ENCODE data around the gene KIAA1586.
"Not testable (repeated sequence)": the region's sequence is repeated elsewhere in the genome, so short reads cannot be mapped to it uniquely, and the experiment has no call there.

The KIAA1586 gene, protein sequence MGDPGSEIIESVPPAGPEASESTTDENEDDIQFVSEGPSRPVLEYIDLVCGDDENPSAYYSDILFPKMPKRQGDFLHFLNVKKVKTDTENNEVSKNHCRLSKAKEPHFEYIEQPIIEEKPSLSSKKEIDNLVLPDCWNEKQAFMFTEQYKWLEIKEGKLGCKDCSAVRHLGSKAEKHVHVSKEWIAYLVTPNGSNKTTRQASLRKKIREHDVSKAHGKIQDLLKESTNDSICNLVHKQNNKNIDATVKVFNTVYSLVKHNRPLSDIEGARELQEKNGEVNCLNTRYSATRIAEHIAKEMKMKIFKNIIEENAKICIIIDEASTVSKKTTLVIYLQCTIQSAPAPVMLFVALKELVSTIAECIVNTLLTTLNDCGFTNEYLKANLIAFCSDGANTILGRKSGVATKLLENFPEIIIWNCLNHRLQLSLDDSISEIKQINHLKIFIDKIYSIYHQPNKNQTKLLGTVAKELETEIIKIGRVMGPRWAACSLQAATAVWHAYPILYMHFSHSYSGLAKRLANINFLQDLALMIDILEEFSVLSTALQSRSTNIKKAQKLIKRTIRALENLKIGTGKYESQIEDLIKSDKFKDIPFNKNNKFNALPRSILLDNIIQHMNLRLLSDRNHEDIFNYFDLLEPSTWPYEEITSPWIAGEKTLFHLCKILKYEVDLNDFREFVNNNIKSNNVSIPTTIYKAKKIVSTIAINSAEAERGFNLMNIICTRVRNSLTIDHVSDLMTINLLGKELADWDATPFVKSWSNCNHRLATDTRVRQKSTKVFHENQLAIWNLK

DNA sequence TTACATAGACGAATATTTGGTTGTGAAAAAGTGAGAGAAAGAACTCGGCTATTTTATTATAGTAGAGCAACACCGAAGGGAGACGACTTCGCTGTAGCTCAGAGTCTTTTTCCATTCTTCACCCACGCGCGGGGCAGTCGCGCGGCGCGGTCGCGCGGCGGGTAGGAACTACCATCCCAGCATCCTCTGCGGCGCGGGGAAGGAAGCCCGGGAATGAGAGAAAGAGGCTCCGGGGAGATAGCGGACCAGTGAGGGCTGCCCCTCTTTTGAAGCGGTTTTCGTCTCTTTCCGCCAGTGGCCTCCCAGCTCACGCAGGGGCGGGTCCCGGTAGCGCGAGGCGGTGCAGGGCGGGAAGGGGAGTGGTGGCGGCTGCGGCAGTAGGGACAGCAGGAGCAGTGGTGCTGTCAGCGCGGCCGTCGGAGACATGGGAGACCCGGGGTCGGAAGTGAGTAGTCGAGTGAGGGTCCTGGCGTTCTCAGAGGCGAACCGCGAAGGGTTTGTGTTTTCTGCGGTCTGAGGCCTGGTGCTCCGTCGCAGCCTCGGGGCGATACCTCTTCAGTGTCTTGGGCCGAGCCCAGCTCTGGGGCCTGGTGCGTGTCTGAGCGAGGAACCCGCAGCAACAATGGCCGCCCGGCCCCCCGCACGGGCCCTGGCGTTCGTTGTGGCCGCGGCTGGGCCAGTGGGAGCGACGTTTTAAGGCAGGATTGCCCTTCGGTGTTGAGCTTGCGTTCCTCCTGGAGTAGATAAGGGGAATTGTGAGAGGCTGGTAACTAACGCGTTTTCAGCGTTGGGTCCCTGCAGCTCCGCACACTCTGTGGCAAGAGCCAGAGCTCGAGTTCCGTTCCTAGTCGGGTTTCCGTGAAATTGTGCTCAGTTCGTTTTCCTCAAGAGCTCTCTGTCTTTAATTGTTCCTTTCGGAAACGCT is at the start of gene KIAA1586:
Gene KIAA1586 (plus strand): TSS at position 362 of the 925 bp plus-strand sequence. CDS start 63 bp downstream, at position 425.
- peak; percentile 49 to 50 for DNase-seq (ENCODE audit: low read depth in 2 of 2)

DNA sequence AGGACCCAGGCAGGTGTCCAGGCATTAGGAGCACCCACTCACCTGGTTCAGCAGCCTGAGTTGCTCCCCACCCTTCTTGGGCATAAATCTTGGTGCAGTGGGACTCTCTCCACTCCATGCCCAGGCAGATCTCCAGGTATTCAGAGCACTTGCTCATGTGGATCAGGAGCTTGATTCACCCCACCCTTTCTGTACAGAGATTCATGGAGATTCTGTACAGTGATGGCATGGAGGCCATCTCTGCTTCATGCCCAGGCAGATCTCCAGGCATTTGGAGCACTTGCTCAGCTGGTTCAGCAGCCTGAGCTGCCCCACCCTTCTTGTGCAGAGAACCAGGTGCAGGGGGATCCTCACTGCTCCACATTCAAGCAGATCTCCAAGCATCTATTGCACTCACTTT is 47.4 kb upstream of the KIAA1586 start:
- no peak for DNase-seq (ENCODE audit: low read depth in 2 of 2)

DNA sequence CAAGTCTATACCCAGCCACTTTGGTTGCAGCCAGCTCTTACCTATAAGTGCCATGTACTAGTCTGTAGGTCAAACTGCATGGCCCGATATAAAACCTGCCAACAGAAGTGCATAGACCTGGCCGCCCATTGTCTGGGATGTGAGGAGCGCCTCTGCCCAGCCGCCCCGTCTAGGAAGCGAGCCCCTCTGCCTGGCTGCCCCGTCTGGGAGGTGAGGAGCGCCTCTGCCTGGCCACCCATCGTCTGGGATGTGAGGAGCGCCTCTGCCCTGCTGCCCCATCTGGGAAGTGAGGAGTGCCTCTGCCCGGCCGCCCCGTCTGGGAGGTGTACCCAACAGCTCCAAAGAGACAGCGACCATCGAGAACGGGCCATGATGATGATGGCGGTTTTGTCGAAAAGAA is 46.7 kb upstream of the KIAA1586 start:
- DNase-seq (ENCODE audit: low read depth in 2 of 2): not testable (repeated sequence)

DNA sequence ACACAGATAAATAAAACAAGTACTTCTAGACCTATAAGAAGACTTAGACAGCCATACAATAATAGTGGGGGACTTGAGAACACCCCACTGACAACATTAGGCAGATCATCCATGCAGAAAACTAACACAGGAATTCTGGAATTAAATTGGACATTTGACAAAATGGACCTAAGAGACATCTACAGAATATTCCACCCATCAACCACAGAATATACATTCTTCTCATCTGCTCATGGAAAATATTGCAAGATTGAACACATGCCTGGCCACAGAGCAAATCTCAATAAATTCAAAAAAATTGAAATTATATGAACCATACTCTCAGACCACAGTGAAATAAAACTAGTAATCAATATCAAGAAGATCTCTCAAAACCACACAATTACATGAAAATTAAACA is 44.3 kb upstream of the KIAA1586 start:
- DNase-seq (ENCODE audit: low read depth in 2 of 2): no peak

DNA sequence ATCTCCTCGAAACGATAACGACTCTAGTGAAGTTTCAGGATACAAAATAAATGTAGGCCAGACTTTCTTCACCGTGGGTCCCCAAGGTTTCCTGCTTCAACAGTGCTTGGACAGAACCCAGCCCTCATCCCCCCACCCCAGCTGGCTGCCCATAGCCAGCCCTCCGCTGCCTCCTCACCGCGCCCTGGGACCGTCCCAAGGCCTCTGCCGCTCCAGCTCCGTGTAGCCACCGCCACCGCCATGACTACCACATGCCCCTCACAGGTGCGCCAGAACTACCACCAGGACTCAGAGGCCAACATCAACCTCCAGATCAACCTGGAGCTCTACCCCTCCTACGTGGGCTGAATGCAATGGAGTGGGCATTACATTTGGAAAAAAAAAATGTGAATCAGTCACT is 42.2 kb upstream of the KIAA1586 start:
- no peak for DNase-seq (ENCODE audit: low read depth in 2 of 2)

DNA sequence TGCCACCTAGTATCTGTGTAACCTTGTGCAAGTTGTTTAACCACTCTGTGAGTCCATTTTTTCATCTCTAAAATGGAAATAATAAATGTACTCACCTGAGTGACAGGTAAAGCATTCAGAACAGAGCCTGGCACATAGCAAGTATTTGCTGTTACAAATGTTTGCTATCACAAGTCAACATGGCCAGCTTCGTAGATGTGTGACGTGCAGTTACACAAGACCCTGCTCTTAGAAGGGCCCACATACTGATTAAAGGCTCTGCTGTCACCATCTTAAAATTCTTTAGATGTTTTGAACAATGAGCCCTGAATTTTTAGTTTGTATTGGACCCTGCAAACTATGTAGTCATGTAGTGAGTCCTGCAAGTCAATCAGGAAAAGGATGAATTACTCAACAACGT is 40.4 kb upstream of the KIAA1586 start:
- no peak for DNase-seq (ENCODE audit: low read depth in 2 of 2)

DNA sequence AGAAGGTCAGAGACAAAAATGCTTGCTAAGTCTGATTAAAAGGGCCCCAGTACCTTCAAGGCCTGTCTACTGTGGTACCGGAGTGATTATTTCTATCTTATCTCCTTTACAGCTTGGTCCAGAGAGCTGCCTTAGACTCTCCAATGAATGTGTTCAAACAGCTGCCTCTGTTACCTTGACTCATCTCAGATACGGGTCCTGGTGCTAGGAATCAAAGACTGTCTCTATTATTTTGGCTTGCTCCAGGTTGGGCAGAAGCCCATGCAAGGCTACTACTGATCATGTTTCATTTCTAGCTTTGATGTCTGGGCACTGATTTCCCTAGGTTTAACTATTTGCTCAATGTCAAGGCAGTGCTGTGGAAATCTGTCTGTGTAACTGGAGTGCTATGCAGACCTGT is 38.4 kb upstream of the KIAA1586 start:
- DNase-seq (ENCODE audit: low read depth in 2 of 2): not testable (repeated sequence)

DNA sequence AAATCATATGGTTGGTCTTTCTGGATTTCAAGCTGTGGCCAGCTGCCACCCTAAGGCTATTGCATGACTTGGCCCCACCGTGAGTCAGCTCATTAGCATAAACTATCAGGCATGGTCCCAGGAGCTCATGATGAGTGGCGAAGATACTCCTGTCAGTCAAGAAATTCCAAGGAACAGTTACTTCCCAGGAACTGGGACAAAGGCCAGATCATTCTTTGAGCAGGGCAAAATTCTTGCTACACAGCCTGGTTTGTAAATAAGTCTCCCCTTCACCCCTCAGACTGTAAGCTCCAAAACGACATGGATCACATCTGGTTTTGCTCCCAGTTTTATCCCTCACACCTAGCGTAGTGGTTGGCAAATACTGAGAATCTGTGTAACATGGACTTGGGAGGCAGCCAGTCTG is 33.0 kb upstream of the KIAA1586 start:
- DNase-seq (ENCODE audit: low read depth in 2 of 2): no peak

DNA sequence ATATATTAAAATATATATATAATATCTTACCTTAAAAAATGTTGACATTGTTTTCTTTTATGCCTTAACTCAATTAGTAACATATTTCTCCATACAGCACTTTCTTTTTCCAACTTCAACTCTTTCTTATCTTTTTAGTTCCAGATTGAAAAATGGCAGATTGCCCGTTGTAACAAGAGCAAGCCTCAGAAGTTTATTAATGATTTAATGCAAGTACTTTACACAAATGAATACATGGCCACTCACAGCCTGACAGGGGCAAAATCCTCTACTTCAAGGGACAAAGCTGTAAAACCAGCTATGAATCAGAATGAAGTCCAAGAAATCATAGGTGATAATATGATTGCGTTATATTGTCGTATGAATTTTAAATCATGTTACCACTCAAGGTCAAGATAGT is 29.4 kb upstream of the KIAA1586 start:
- DNase-seq (ENCODE audit: low read depth in 2 of 2): no peak

DNA sequence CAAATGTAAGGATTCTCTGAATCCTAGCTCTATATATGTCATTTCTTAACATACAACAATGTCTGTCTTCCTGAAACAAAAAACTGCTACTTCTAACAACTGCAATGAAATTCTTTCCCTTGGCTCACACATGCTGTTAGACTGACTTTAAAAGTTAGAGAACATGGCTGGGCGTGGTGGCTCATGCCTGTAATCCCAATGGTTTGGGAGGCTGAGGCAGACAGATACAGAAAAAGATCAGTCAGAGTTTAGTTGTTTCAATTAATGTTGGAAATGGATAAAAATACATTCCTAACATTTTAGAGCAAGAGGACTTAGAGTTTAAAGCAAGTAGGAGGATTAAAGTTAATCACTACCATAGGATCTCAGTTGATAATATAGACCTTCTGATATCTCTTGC is 28.7 kb upstream of the KIAA1586 start:
- no peak for DNase-seq (ENCODE audit: low read depth in 2 of 2)

DNA sequence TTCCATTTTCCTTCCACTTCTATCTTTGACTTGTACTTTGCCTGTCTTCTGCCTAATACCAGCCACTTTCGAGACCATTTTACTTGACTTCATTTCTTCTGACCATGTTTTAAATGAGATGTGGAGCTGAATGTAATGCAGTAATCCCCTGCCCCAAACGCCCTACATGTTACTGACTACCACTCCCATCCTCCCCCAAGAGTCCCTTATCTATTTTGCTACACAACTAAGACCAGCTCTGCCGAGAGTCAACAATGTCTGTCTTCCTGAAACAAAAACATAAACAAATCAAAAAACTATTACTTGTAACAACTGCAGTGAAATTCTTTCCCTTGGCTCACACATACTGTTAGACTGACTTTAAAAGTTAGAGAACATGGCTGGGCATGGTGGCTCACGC is 27.1 kb upstream of the KIAA1586 start:
- no peak for DNase-seq (ENCODE audit: low read depth in 2 of 2)

DNA sequence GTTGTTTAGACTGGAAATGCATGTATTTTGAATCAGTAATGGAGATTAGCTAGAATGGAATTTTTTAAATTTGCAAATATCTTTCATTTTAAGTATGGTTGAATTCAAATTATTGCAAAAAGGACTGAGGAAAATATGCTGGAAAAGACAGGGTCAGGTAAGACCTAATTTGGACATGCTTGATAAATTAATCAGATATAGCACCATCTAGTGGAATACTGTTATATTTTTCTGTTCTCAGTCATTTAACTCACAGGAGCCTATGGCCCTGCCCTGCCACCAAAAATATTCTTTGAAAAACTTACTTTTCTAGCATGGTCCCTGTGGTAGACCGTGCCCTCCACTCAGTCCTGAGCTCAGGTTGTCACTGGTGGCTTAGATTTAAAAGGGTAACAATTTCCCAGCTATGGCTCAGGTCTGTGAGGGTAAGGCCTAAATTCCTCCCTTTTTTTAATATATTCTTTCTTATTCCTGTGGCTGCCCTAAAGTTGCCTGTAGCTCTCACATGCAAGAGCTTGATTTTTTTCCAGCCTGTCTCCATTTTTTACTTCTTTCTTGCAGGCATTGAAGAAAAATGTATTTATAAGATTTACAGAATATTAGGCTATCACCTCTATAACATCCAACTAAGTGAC is 25.3 kb upstream of the KIAA1586 start:
- no peak for DNase-seq (ENCODE audit: low read depth in 2 of 2)

DNA sequence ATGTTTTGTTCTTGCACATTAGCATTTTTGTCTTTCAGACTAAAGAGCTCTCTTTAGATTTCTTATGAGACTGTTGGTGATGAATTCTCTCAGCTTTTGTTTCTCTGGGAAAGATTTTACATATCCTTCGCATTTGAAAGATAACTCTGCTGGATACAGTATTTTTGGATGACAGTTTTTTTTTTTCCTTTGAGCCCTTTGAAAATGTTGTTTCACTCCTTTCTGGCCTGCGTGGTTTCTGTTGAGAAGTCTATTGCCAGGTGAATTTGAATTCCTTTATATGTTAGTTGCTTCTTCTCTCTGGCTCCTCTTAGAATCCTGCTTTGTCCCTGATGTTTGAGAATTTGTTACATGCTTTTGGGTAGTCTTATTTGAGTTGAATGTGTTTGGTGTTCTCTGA is 22.2 kb upstream of the KIAA1586 start:
- no peak for DNase-seq (ENCODE audit: low read depth in 2 of 2)

DNA sequence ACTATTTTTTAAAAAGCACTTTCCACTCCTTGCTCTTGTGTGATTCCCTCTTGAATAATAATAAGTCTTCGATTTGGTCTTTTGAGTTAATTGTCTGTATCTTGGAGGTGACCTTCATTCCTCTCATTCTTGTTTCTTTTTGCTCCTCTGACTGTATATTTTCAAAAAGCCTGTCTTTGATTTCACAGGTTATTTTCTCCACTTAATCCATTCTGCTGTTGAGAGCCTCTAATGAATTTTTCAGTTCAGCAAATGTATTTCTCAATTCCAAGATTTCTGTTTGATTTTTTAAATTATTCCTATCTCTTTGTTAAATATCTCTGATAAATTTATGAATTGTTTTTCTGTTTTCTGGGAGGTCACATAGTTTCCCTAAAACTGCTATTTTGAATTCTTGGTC is 21.7 kb upstream of the KIAA1586 start:
- DNase-seq (ENCODE audit: low read depth in 2 of 2): no peak

DNA sequence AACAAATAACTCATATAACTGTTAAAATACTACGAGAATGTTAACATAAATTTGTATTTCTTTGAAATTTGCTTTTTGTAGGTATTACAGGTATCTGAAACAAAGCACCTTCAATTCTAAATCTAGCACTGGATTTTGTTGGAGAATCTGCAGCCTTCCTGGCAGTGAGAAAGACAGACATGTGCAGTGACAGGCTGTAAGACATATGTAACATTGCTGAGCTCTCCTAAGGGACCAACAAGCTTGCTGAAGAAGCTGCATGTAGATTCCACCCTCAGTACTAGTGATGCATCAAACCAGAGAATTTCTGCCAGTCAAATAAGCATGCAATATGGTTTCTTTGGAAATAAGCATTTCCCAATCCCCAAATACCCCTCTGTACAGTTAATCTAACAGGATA is 20.5 kb upstream of the KIAA1586 start:
- DNase-seq (ENCODE audit: low read depth in 2 of 2): no peak

DNA sequence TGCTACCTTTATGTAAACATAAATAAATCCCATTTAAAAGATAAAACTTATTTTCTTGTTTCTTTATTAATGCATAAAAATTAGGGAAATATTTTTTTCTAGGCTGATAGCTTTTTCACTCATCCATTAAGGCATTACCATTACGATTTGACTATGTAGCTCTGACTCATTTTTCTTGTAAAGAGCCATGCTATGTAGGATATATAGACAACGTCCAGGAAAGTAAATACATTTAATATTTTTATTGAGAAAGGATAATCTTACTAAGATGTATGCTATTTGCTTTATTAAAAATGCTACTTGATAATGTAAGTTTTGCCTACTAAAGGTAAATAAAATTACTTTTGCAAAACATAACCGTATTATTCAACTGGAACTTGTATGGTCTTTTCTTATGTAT is 19.2 kb upstream of the KIAA1586 start:
- DNase-seq (ENCODE audit: low read depth in 2 of 2): no peak

DNA sequence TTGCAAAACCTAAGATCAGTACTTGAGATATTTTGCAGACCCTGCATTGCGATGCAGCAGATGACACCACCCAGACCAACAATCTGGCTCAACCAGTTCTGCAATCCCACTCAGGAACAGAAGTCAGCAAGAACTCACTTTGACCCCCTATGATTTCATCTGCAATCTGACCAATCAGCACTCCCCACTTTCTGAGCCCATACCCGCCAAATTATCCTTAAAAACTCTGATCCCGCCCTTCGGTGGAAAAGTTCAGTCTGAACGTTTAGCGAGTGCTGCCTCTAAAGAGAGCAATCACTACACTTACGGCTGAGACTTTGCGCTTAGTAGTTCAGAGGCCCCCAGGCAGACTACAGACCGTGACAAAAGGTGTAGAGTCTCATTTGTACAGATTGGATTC is 17.3 kb upstream of the KIAA1586 start:
- no peak for DNase-seq (ENCODE audit: low read depth in 2 of 2)

DNA sequence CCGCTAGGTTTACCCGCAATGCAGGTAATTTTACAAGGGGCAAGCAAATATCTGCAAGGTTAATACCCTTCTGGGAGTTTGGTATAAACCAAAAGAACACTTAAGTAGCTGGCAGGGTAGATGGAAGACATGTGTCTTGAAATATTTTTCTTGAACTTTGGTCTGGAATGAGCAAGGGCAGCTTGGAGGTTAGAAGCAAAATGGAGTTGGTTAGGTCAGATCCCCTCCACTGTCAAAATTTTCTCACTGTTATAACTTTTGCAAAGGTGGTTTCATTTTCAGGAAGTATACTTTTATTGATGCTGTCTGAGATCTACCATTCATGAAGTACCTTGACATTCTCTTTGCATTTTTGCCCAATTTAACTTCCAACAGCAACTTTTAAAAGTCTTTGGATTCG is 13.3 kb upstream of the KIAA1586 start:
- DNase-seq (ENCODE audit: low read depth in 2 of 2): no peak

DNA sequence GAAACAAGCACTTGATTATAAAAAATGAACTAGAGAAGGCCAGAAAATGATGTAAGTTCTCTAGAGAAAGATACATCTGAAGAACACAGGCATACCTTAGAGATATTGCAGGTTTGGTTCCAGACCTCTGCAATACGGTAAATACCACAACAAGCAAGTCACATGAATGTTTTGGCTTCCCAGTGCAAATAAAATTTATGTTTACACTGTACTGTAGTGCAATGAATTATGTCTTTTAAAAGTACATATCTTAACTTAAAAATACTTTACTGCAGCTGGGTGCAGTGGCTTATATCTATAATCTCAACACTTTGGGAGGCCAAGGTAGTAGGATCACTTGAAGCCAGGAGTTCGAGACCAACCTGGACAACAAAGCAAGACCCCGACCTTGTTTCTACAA is 10.9 kb upstream of the KIAA1586 start:
- DNase-seq (ENCODE audit: low read depth in 2 of 2): no peak

DNA sequence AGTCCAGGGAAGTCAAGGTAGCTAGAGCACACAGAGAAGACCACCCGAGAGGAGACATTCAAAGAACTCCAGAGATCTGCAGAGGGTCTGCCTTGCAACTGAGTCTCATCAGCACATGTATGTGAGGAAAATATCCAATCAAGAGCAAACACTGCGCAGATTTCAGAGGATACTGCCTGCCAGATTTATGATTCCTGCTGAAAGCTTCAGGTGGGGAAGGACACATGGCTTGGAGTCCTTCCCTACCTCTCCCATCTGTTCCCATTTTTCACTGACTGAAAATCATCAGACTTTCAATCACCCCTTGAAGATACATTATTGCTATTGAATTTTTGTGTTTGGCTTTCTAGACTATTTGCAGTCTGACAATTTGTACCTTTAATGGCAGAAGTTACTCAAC is 7.6 kb upstream of the KIAA1586 start:
- no peak for DNase-seq (ENCODE audit: low read depth in 2 of 2)

DNA sequence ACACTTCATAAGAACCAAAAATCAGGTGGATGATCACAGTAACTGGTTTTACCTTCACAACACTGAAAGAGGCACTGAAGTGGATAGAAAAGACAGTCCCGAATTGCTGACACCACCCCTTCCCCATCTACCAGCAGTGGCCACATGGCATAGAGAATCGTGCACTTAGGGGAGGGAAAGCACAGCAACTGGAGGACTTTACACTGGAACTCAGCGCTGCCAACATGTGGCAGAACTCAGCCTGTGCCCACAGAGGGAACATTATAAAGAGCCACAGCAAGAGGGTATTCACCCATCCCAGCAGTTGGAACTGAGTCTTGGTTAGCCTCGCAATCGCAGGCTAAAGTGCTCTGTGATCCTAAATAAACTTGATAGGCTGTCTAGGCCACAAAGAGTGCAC is 6.5 kb upstream of the KIAA1586 start:
- no peak for DNase-seq (ENCODE audit: low read depth in 2 of 2)

DNA sequence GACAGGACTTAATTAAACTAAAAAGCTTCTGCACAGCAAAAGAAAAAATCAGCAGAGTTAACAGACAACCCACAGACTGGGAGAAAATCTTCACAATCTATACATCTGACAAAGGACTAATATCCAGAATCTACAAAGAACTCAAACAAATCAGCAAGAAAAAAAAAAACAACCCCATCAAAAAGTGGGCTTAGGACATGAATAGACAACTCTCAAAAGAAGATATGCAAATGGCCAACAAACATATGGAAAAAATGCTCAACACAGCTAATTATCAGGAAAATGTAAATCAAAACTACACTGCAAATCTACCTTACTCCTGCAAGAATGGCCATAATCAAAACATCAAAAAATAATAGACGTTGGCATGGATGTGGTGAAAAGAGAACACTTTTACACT is 2.4 kb upstream of the KIAA1586 start:
- DNase-seq (ENCODE audit: low read depth in 2 of 2): not testable (repeated sequence)

Data from stimulated activated CD8-positive, alpha-beta memory T cell treated with anti-CD3 and anti-CD28 coated beads, Interleukin-2, amount 100 ng/mL, for 1 hour (primary cell).